GM06990 (cell line): ENCODE results near the gene MYO7B.

Source experiments
- DNase-seq: peaks from one replicate; pipeline ENCODE4 v3.0.0-alpha.2; 2011; ENCODE audit not compliant: insufficient read length; ENCODE audit errors: extremely low read depth
- H3K27me3 ChIP-seq: replicated peaks from 2 replicates; pipeline ENCODE4 v1.6.0; 2011; ENCODE audit warnings: low read length; ENCODE audit not compliant: control insufficient read depth, insufficient read depth
- H3K36me3 ChIP-seq: 2 replicates; pipeline ENCODE4 v1.5.1; 2011; ENCODE audit warnings: low read length; ENCODE audit not compliant: control insufficient read depth, insufficient read depth
- H3K4me3 ChIP-seq: replicated peaks from 2 replicates; pipeline ENCODE4 v1.5.1; 2011; ENCODE audit warnings: low read depth, mild to moderate bottlenecking, control low read depth, low read length
- CTCF ChIP-seq: IDR thresholded peaks from 2 replicates; pipeline ENCODE4 v1.5.1; 2011; ENCODE audit warnings: low read length, control low read depth, mild to moderate bottlenecking, inconsistent platforms; ENCODE audit not compliant: insufficient read depth, poor library complexity, severe bottlenecking

Gene MYO7B

GRCh38 chr2:127663566-127664064 is 128.1 kb downstream of the MYO7B start:
- no peak for DNase-seq
- no peak for TF ChIP-seq CTCF
- H3K4me3 ChIP-seq = no peak overlapping the region
- no peaks in the 10 kb centered on the region for H3K36me3 ChIP-seq
- H3K27me3 ChIP-seq = peaks cover 2% of the 10 kb centered on the region; the same call in 1 of the 2 replicates

DNA sequence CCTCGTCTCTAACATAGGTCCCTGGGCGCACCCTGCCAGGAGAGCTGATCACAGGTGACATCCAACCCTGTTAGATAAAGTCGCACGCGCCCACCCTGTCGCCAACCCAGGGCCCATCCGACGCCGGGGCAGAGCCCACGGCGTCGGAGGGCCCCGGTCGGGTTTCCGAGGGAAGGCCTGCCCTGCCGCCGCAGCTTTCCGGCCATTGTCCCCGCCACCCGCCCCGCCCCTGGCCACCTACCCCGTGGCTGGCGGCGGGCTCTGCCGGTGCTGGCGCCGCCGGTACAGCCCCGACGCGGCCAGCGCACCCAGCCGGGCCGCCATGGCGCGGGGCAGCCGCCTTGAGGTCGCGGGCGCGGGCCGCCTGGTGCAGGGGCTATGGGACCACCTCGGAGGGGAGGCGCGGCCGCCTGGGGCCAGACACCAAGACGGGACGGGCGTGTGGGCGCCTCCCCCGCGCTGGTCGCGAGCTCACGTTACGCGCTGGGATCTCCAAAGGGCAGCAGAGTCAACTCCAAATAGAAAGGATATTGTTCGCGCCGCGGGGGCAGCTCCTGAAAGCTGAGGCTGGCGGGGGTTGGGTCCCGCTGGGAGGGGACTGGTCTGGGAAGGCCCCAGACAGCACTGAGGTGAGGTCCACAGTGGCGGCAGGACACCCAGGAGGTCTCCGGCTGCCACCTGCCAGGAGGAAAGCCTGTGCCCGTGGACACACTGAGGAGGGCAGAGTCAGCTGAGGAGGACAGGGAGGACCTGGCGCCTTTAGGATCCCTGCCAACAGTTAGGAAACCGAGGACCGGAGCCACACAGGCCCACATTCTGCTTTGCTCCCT is 128.8 kb downstream of the MYO7B start:
- Histone ChIP-seq H3K4me3 (no peak overlapping the region), H3K36me3 (no peaks in the 10 kb centered on the region), H3K27me3 (peaks cover 2% of the 10 kb centered on the region; the same call in 1 of the 2 replicates)
- no peak for DNase-seq
- no peak for TF ChIP-seq CTCF

GRCh38 chr2:127664895-127665225 is 129.4 kb downstream of the MYO7B start:
- no peak overlapping the region for H3K4me3 ChIP-seq
- no peak for DNase-seq
- no peak for TF ChIP-seq CTCF
- peaks cover 2% of the 10 kb centered on the region; the same call in 1 of the 2 replicates for H3K27me3 ChIP-seq
- no peaks in the 10 kb centered on the region for H3K36me3 ChIP-seq

- Histone ChIP-seq H3K27me3 (peaks cover 2% of the 10 kb centered on the region; the same call in 1 of the 2 replicates), H3K4me3 (no peak overlapping the region), H3K36me3 (no peaks in the 10 kb centered on the region)
- TF ChIP-seq CTCF = no peak
- DNase-seq = no peak
These were observed 129.9 kb downstream of the MYO7B start for GRCh38 chr2:127665267-127665893.

DNA sequence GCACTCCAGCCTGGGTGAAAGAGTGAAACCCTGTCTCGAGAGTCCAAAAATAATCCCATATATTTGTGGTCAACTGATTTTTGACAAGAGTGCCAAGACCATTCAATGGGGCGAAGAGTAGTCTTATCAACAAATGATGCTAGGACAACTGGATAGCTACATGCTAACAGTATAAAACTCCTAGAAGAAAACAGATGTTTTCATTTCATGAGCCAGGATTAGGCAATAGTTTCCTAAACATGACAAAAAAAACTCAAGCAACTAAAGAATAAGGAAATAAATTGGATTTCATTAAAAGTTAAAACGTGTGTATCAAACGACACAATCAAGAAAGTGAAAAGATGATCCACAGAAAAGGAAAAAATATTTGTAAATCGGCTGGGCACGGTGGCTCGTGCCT is 133.6 kb downstream of the MYO7B start:
- H3K4me3 ChIP-seq = no peak overlapping the region
- no peak for DNase-seq
- H3K27me3 ChIP-seq = no peaks in the 10 kb centered on the region; the same call in 1 of the 2 replicates
- TF ChIP-seq CTCF = no peak
- H3K36me3 ChIP-seq = no peaks in the 10 kb centered on the region
